ENCODE measurements around the gene C12orf50.

DNA sequence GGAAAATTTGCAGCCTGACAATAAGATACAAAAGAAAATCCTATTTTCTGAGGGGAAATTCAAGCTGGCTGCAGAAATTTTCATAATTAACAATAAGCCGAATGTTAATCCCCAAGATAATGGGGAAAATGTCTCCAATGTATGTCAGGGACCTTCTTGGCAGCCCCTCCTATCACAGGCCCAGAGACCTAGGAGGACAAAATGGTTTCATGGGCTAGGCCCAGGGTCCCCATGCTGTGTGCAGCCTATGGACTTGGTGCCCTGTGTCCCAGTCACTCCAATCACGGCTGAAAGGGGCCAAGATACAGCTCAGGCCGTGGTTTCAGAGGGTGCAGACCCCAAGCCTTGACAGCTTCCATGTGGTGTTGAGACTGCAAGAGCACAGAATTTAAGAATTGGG lies 11.2 kb downstream of the C12orf50 start:
- TF ChIP-seq POLR2A (IDR thresholded peaks at IDR 0.05), result no peak
- no peak for TF ChIP-seq CTCF (IDR thresholded peaks at IDR 0.05)
- no peak for TF ChIP-seq POLR2AphosphoS5 (IDR thresholded peaks at IDR 0.05)

Data from gastroesophageal sphincter (tissue), 3 donors.